ENCODE data around the gene DNHD1.

DNA sequence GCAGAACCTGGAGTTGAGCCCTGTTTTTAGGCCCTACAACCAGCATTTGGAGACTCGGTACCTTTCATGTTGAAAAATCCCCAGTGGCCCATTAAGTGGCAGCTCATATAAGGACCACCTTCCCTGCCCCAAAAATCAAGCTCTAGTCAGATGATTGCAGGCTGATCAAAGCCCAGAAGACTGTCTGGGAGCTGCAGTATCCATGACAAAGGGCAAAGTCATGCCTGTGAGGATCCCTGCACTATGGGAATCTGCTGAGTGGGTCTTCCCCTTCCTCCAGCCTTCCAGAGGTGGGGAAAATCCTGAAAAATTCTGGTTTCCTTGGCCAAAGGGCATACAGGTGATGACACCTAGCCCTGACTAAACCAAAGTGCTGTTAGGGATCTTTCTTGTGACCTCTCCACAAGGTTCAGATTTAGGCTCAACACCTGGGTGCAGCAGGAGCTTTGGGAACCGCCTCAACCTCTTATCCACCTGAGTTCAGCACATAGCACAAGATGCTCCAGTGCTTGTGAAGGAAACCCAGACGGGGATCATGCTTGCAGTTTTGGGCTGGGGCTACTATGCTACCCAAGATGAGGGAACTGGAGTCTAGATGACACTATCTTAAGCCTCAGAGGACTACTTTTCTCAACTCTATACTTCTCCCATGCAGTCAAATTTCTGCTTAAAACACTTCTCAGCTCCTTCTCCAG, 22.1 kb upstream of the DNHD1 start:
- TF ChIP-seq, protein P1, sequence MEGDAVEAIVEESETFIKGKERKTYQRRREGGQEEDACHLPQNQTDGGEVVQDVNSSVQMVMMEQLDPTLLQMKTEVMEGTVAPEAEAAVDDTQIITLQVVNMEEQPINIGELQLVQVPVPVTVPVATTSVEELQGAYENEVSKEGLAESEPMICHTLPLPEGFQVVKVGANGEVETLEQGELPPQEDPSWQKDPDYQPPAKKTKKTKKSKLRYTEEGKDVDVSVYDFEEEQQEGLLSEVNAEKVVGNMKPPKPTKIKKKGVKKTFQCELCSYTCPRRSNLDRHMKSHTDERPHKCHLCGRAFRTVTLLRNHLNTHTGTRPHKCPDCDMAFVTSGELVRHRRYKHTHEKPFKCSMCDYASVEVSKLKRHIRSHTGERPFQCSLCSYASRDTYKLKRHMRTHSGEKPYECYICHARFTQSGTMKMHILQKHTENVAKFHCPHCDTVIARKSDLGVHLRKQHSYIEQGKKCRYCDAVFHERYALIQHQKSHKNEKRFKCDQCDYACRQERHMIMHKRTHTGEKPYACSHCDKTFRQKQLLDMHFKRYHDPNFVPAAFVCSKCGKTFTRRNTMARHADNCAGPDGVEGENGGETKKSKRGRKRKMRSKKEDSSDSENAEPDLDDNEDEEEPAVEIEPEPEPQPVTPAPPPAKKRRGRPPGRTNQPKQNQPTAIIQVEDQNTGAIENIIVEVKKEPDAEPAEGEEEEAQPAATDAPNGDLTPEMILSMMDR (IDR thresholded peaks at IDR 0.05; ENCODE audit: insufficient read depth, low read length, poor library complexity, severe bottlenecking) = no peak
- TF ChIP-seq EZH2phosphoT487 (conservative IDR thresholded peaks at IDR 0.05; ENCODE audit: low read length) = no peak

Measured in SU-DHL-6 (cell line).